Heart left ventricle (tissue), 16 donors: Measurements from ENCODE around the gene FYTTD1. TPM values are rescaled to one million over a fixed set of nuclear protein-coding genes. Genes with fewer than 3 reads are reported as not detected.

ENCODE experiments used
- ATAC-seq, 4 donors: fragments of 200-7000 bp; cut with Tn5 transposase; one replicate each; pipeline ENCODE4 v1.9.1; 2020 to 2022; ENCODE audit warnings: moderate library complexity in 4 of 4, mild to moderate bottlenecking in 3 of 4, moderate number of reproducible peaks in 1 of 4
- DNase-seq, 5 donors: peaks; one replicate each; pipeline ENCODE4 v3.0.0-alpha.2; 2020
- H3K27ac ChIP-seq, 12 donors: fragments of 200-600 bp; sonication (generic) in 4 of 12; one replicate each; pipeline versions ENCODE4 v1.5.0 to v1.8.0; 2016 to 2022; ENCODE audit warnings: mild to moderate bottlenecking in 2 of 12
- H3K27me3 ChIP-seq, 9 donors: fragments of 200-600 bp; sonication (generic) in 2 of 9; one replicate each; pipeline versions ENCODE4 v1.5.1 to v1.8.0; 2016 to 2022; ENCODE audit warnings: mild to moderate bottlenecking in 3 of 9
- H3K36me3 ChIP-seq, 9 donors: fragments of 200-600 bp; sonication (generic) in 2 of 9; one replicate each; pipeline versions ENCODE4 v1.5.0 to v1.8.0; 2018 to 2022; ENCODE audit warnings: mild to moderate bottlenecking in 2 of 9
- H3K4me1 ChIP-seq, 12 donors: fragments of 200-600 bp; sonication (generic) in 4 of 12; one replicate each; pipeline versions ENCODE4 v1.5.0 to v1.8.0; 2016 to 2022; ENCODE audit warnings: mild to moderate bottlenecking in 3 of 12
- H3K4me3 ChIP-seq, 12 donors: fragments of 200-600 bp; sonication (generic) in 4 of 12; one replicate each; pipeline versions ENCODE4 v1.5.0 to v1.8.0; 2017 to 2022; ENCODE audit warnings: mild to moderate bottlenecking in 9 of 12, moderate library complexity in 4 of 12
- H3K9me3 ChIP-seq, 12 donors: fragments of 200-600 bp; sonication (generic) in 4 of 12; one replicate each; pipeline versions ENCODE4 v1.5.0 to v1.8.0; 2016 to 2022; ENCODE audit warnings: mild to moderate bottlenecking in 1 of 12
- POLR2A ChIP-seq, 2 donors: fragments of 450-650 bp; IDR thresholded peaks; one replicate each; pipeline ENCODE4 v1.6.1; 2017; ENCODE audit warnings: antibody characterized with exemption in 2 of 2, mild to moderate bottlenecking in 2 of 2, moderate library complexity in 2 of 2
- WGBS, 4 donors: extraction: QIAGEN DNeasy Blood & Tissue Kit in 2 of 4; methylation state at CpG; one replicate each; pipeline versions ENCODE4 v1.1.5 to v1.1.7; 2013 to 2018; 5-methylcytosine and 5-hydroxymethylcytosine counted together
- intact Hi-C, 10 donors: fragments of 100-400 bp; cut with DNase I; formaldehyde crosslinking; loops; one replicate each; pipeline versions ENCODE4 v1.11.1 to v1.14.2; 2022
- polyA plus RNA-seq, 2 donors: library from polyadenylated mRNA; stranded (reverse); fragments of 200-250 nt; gene quantifications; one replicate each; pipeline ENCODE4 v1.2.3, GENCODE V29; 2013
- total RNA-seq, 9 donors: library from RNA; depleted of rRNA in 2 of 9; stranded (reverse); fragments of >200 nt in 2 of 9; fragmentation: NEBNext Ultra II Directional in 3 of 9; extraction: Animal tissue kit (Norgen Biotek cat#: 25700) in 3 of 9; gene quantifications; one replicate each; pipeline versions ENCODE4 v1.1.0 to v1.2.4, GENCODE V29; 2016 to 2023
- TF ChIP-seq, protein P1 (sequence below), 12 donors: fragments of 200-600 bp; sonication (generic) in 4 of 12; IDR thresholded peaks; one replicate each; pipeline versions ENCODE4 v1.5.0 to v1.8.0; 2018 to 2022; ENCODE audit warnings: antibody characterized with exemption in 12 of 12, mild to moderate bottlenecking in 5 of 12
- donor health status: ischemic (EF 13 %, LVEDD 7.1; RV severe dilation, severe dysfunction).
- donor health status: healthy with polysubstance abuse.
- donor health status: DM: no; HTN: yes; CAD: no.
- donor health status: DM: no; HTN: no; CAD: no.
- donor health status: ischemic (EF 25% LVEDD 6.9; RV normal size, moderate dysfunction).
- donor health status: ischemic (EF 25% LVEDD 5.7; RV mildly dilated, moderate dysfunction).
- donor health status: healthy.
- donor health status: DM: yes; HTN: yes; CAD: no.
- donor health status: ischemic (EF 35%, LVEDD 5.7; RV mildly dilated, moderate dysfunction).
- donor health status: nonischemic (EF 11% LVEDD 7.7; RV severe dilation, severe dysfunction).
- donor health status: DM: yes; HTN: yes; CAD: no.
- donor health status: PGD.
- donor health status: ischemic (EF 29% LVEDD 5.4; RV normal size, mild dysfunction).
- donor health status: nonischemic (EF 23%, LVEDD 6.1; RV moderate dilation, normal function).

Gene FYTTD1
- total and polyA plus RNA-seq, 11 donors = 19.0 to 93.6 (median 72.5) TPM

DNA sequence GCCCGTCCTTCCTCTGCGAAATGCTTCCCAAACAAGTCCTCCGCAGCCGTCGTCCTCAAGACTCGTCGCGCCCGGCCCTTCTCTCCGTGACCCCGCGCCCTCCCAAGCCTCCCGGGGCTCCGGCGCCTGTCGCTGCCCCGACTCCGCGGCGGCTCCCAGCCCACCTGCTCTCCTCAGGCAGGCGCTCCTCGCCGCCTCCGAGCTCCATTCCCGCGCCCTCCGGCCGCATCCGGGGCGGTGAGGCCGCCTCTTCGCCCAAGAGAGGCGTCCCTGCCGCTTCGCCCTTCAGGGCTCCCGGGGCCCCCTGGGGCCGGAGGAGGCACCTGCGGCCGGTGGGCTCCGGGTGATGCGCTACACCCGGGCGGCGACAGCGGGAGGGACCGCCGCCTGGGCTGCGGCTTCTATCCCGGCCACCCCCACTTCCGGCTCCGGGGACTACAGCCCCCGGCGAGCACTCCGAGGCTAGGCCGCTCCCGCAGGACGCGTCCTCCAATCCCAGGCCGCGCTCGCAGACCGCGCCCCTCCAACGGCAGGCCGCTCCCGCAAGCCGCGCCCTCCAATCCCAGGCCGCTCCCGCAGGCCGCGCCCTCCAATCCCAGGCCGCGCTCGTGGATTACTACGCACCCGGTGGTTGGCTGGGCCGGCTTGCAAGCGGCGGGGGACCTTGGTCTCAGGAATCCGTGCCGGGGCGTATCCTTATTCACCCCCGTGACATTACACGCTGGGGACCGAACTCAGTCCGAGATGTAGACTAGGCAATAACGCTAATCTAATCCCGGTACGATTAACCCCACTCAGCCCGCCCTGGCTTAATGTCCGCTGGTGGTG, 13.0 kb upstream of the FYTTD1 start, which contains the start of gene RUBCN:
Gene RUBCN, minus strand, starts transcription at position 414 of the 828 bp plus-strand sequence. Its CDS starts 185 bp downstream, at position 229.
- 0 to 1% (median 0%) methylated on average over 31 to 92 of the region's 92 CpGs for WGBS, 4 donors
- ATAC-seq (peak; percentile 98 to 99 (median 99)), DNase-seq (peak; percentile 96 to 97 (median 97))
- peak within 1 kb of the TSS; percentile 84 to 99 (median 92) for H3K4me3 ChIP-seq
- peak within 1 kb of the TSS; percentile 61 to 94 (median 89) for H3K27ac ChIP-seq
- H3K4me1 ChIP-seq = peaks cover 4 to 34% (median 17%) of the 10 kb centered on the region in 12 donors
- no peaks in the 10 kb centered on the region for H3K27me3 ChIP-seq
- intact Hi-C loops = loop anchor here in 2 of 10 donors (1.0 to 2.0 kb wide), 2 partner anchors 24 kb away; no protein-coding TSS in a partner anchor
- H3K9me3 ChIP-seq = no peaks in the 10 kb centered on the region
- H3K36me3 ChIP-seq = peaks cover 0 to 8% (median 0%) of the 10 kb centered on the region in 9 donors
- TF ChIP-seq POLR2A (IDR thresholded peaks at IDR 0.05) = peak in 1 of 2 donors; percentile 85
- TF ChIP-seq, protein P1, sequence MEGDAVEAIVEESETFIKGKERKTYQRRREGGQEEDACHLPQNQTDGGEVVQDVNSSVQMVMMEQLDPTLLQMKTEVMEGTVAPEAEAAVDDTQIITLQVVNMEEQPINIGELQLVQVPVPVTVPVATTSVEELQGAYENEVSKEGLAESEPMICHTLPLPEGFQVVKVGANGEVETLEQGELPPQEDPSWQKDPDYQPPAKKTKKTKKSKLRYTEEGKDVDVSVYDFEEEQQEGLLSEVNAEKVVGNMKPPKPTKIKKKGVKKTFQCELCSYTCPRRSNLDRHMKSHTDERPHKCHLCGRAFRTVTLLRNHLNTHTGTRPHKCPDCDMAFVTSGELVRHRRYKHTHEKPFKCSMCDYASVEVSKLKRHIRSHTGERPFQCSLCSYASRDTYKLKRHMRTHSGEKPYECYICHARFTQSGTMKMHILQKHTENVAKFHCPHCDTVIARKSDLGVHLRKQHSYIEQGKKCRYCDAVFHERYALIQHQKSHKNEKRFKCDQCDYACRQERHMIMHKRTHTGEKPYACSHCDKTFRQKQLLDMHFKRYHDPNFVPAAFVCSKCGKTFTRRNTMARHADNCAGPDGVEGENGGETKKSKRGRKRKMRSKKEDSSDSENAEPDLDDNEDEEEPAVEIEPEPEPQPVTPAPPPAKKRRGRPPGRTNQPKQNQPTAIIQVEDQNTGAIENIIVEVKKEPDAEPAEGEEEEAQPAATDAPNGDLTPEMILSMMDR (IDR thresholded peaks at IDR 0.05) = peak in 1 of 12 donors; percentile 16

DNA sequence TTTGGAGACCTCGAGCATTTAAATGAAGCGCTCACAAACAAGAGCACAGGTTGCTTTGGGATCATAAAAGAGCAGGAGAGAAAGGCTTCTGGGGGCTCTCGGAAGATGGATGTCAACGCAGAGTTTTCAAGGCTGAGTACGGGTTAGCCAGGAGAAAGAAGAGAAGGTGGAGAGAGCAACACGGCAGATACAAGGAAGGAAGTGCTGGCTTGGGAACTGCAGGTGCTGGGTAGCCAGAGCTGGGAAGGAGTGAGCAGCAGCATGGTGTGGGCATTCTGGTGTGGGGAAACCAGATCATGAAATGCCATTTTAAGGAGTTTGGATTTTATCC, 12.4 kb upstream of the FYTTD1 start:
- Histone ChIP-seq H3K27me3 (no peaks in the 10 kb centered on the region), H3K4me1 (peaks cover 4 to 34% (median 17%) of the 10 kb centered on the region in 12 donors), H3K36me3 (peaks cover 0 to 8% (median 0%) of the 10 kb centered on the region in 9 donors), H3K27ac (peak overlapping the region in 11 of 12 donors; percentile 47 to 94 (median 89)), H3K4me3 (peak overlapping the region; percentile 30 to 99 (median 90)), H3K9me3 (no peaks in the 10 kb centered on the region)
- TF ChIP-seq POLR2A (IDR thresholded peaks at IDR 0.05) = no peak
- TF ChIP-seq, protein P1 (IDR thresholded peaks at IDR 0.05) = no peak
- intact Hi-C loops = loop anchor here in 1 of 10 donors (2.0 kb wide), 1 partner anchor 24 kb away; no protein-coding TSS in a partner anchor
- WGBS, 4 donors = 0 to 2% (median 0%) methylated on average over 6 of the region's 6 CpGs
- peak in 1 of 4 donors; percentile 1 for ATAC-seq
- DNase-seq = no peak

DNA sequence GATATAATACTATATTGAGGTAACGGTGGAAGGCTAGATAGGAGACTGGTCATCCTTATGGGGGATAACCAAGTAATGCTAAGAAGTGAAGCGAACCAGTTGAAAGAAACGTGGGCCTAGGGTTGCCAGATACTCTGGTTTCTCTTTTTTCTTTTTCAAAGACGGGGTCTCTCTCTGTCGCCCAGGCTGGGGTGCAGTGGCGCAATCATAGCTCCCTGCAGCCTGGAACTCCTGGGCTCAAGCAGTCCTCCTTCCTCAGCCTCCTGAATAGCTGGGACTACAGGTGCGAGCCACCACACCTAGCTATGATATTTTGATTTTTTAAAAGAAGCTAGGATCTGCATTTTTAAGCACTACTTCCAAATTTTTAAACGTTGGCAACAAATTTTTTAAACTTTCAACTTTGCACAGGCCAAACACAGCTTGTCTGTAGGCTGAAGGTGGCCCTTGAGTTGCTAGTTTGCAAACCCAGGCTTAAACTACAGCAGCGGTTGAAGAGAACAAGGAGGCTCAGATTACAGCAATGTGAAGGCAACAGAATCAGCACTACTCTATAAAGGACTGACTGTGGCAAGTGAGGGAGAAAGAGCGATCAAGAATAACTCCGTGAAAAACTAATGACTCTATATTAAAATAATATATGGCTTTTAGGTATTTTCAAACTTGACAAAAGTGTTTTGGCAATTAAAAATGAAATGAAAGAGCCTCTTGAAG, 11.8 kb upstream of the FYTTD1 start:
- Histone ChIP-seq H3K4me1 (peaks cover 4 to 34% (median 17%) of the 10 kb centered on the region in 12 donors), H3K36me3 (peaks cover 0 to 8% (median 0%) of the 10 kb centered on the region in 9 donors), H3K27ac (peak overlapping the region in 9 of 12 donors; percentile 47 to 94 (median 90)), H3K9me3 (no peaks in the 10 kb centered on the region), H3K4me3 (peak overlapping the region in 10 of 12 donors; percentile 84 to 99 (median 90)), H3K27me3 (no peaks in the 10 kb centered on the region)
- no peak for DNase-seq
- intact Hi-C loops = loop anchor here in 1 of 10 donors (2.0 kb wide), 1 partner anchor 25 kb away; no protein-coding TSS in a partner anchor
- WGBS, 4 donors = 64 to 74% (median 70%) methylated on average over 11 of the region's 11 CpGs
- ATAC-seq = no peak
- TF ChIP-seq, protein P1 (IDR thresholded peaks at IDR 0.05) = no peak
- TF ChIP-seq POLR2A (IDR thresholded peaks at IDR 0.05) = no peak
